Spinal cord (tissue), 10 donors: ENCODE measurements around the gene CDHR5. TPM values are rescaled to one million over a fixed set of nuclear protein-coding genes. Genes with fewer than 3 reads are reported as not detected.

Source experiments
- DNase-seq, 6 donors: peaks; one replicate each; pipeline versions ENCODE4 v3.0.0 to v3.0.0-alpha.2; 2013 to 2015; ENCODE audit warnings: low spot score in 6 of 6, low read depth in 4 of 6
- H3K27ac ChIP-seq: one replicate; pipeline ENCODE4 v1.5.1; 2013; ENCODE audit warnings: low read depth, low read length, control low read depth
- H3K27me3 ChIP-seq: one replicate; pipeline ENCODE4 v1.6.1; 2013; ENCODE audit warnings: low read length; ENCODE audit not compliant: control insufficient read depth, insufficient read depth
- H3K36me3 ChIP-seq: one replicate; pipeline ENCODE4 v1.6.1; 2013; ENCODE audit warnings: low read length; ENCODE audit not compliant: control insufficient read depth, insufficient read depth
- H3K4me1 ChIP-seq: one replicate; pipeline ENCODE4 v1.6.1; 2013; ENCODE audit warnings: low read length; ENCODE audit not compliant: control insufficient read depth, insufficient read depth
- H3K4me3 ChIP-seq: one replicate; pipeline ENCODE4 v1.5.1; 2013; ENCODE audit warnings: low read depth, low read length, control low read depth
- H3K9me3 ChIP-seq: one replicate; pipeline ENCODE4 v1.6.1; 2013; ENCODE audit warnings: low read length; ENCODE audit not compliant: control insufficient read depth, insufficient read depth
- WGBS: methylation state at CpG from one replicate; pipeline ENCODE4 v1.1.5; 2013; ENCODE audit warnings: missing lambda C conversion rate; ENCODE audit not compliant: insufficient coverage; 5-methylcytosine and 5-hydroxymethylcytosine counted together
- polyA plus RNA-seq, 2 donors: library from polyadenylated mRNA; unstranded; fragments of 120-200 nt; gene quantifications; one replicate each; pipeline ENCODE4 v1.2.1, GENCODE V29; 2013; ENCODE audit not compliant: insufficient read length in 2 of 2
- total RNA-seq, 2 donors: library from RNA; depleted of rRNA in 1 of 2; stranded (reverse); fragments of 120-200 nt in 1 of 2; fragments of >200 nt in 1 of 2; gene quantifications; one replicate each; pipeline versions ENCODE4 v1.2.3 to v1.2.4, GENCODE V29; 2013 to 2014
- donor health status: healthy.

CDHR5 gene
- total and polyA plus RNA-seq, 4 donors, result 0.71 to 2.5 (median 1.5) TPM; not detected in 1

DNA sequence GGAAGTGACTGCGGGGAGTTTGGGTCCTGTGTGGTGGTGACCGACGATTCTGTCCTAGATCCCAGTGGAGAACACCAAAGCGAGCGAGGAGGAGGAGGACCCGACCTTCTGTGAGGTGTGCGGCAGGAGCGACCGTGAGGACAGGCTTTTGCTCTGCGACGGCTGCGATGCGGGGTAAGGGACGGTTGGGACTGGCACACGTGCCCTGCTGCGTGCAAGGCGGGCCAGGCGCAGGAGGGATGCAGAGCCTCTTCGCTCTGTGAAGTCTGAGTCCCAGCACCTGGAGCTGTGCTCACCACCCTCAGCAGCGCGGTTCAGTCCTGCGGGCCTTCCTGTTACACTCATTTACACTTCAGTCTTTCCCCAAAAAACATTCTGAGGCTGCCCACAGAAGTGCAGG lies 32.3 kb downstream of the CDHR5 start:
- no peak for DNase-seq
- no peaks in the 10 kb centered on the region for H3K27me3 ChIP-seq

DNA sequence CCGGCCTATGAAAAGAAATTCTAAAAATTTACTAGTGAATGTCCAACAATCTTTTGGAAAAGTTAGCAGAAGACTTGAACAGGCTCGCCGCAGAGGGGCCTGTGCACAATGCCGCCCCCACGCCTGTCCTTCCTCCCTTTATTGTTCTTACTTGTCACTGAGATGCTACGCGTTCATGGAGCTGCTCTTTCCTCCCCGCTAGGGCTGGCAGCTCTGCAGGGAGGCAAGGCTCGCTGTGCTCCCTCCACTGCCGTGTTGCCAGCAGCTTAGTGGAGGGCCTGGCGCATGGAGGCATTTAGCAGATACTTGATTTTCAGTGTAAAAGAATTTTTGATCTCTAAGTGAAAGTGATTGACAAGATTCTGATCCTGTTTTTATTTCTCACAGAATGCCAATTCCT lies 33.8 kb downstream of the CDHR5 start:
- 59% methylated on average over 7 of the region's 11 CpGs for WGBS

More for the DNA sequence above, 32.3 kb downstream of the CDHR5 start:
- Histone ChIP-seq H3K9me3 (no peaks in the 10 kb centered on the region), H3K4me3 (no peak overlapping the region), H3K36me3 (peaks cover 94% of the 10 kb centered on the region), H3K4me1 (no peaks in the 10 kb centered on the region), H3K27ac (no peak overlapping the region)
- 95% methylated on average over 16 of the region's 22 CpGs for WGBS

GRCh38 chr11:589798-590197 lies 35.0 kb downstream of the CDHR5 start:
- H3K27ac ChIP-seq, result no peak overlapping the region
- no peaks in the 10 kb centered on the region for H3K9me3 ChIP-seq
- no peaks in the 10 kb centered on the region for H3K4me1 ChIP-seq
- DNase-seq, result no peak
- peaks cover 85% of the 10 kb centered on the region for H3K36me3 ChIP-seq
- H3K27me3 ChIP-seq, result no peaks in the 10 kb centered on the region
- no peak overlapping the region for H3K4me3 ChIP-seq
- 94% methylated on average over 26 of the region's 26 CpGs for WGBS

More for the DNA sequence above, 33.8 kb downstream of the CDHR5 start:
- no peak for DNase-seq
- Histone ChIP-seq H3K4me3 (no peak overlapping the region), H3K27me3 (no peaks in the 10 kb centered on the region), H3K9me3 (no peaks in the 10 kb centered on the region), H3K36me3 (peaks cover 94% of the 10 kb centered on the region), H3K27ac (no peak overlapping the region), H3K4me1 (no peaks in the 10 kb centered on the region)

DNA sequence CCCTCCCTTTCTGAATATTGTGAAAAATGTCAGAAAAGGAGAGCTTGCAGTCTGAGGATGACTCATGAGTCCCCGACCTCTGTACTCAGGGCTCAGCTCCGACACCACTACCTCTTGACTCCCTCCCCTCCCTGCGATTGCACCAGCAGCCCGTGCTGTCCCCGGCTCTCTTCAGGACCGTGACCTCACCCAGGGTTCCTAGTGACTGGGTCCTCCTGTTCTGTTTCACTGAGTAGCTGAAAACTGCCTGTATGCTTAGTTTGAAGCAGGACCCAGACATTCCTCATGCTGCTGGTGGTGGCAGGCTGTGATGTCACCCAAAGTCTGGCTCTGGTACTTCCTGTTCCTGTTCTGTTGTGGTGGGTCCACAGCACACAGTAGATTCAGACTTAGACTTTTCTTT lies 36.8 kb downstream of the CDHR5 start:
- peaks cover 87% of the 10 kb centered on the region for H3K36me3 ChIP-seq
- H3K4me1 ChIP-seq, result no peaks in the 10 kb centered on the region
- no peak overlapping the region for H3K4me3 ChIP-seq
- no peak for DNase-seq
- H3K9me3 ChIP-seq, result no peaks in the 10 kb centered on the region
- no peak overlapping the region for H3K27ac ChIP-seq
- WGBS, result 86% methylated on average over 6 of the region's 6 CpGs
- H3K27me3 ChIP-seq, result no peaks in the 10 kb centered on the region

GRCh38 chr11:587546-587945 lies 37.2 kb downstream of the CDHR5 start:
- WGBS, result 100% methylated on average over 3 of the region's 8 CpGs
- Histone ChIP-seq H3K4me1 (no peaks in the 10 kb centered on the region), H3K9me3 (no peaks in the 10 kb centered on the region), H3K4me3 (no peak overlapping the region), H3K36me3 (peaks cover 86% of the 10 kb centered on the region), H3K27me3 (no peaks in the 10 kb centered on the region), H3K27ac (no peak overlapping the region)
- no peak for DNase-seq

DNA sequence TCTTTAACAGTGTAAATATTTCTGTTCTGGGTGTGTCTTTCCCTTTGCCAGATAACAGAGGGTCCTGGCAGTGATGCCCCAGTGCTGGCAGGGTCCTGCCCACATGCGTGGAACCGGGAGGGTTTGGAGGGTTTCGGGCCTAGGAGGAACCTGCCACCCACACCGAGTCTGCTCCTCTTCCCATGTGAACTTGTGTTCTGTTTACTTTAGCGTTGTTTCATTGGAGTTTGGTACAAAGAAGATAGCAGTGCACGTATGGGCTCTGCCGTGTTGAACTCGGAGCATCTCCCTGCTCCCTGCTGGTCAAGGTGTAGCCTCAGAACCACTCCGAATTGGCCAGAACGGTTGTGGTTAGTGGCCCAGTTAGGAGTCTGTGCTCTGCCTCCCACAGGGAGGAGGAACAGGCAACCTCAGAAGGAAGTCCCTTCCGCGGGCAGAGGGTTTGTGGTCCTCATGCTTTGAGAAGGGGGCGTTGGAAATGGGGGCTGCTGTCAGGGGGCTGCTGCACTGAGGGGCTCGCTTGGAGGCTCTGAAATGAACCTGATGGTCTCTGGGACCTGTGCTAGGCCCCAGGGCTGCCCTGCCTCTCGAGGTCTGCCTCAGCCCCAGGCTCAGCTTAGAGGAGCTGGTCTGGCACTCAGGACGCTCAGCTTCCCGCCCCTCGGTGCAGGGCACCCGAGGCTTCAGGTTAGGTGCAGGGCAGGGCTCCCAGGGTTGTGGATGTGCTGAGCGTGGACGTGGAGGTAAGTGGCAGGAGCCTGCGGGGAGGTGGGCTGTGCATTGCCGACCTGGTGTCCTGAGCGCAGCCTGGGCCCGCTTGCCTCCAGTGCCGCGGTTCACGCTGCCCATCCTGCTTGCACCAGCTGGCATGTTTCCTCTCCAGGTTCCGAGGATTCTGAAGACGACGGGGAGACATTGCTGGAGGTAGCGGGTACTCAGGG lies 38.1 kb downstream of the CDHR5 start:
- Histone ChIP-seq H3K9me3 (no peaks in the 10 kb centered on the region), H3K4me1 (no peaks in the 10 kb centered on the region), H3K36me3 (peaks cover 86% of the 10 kb centered on the region), H3K4me3 (no peak overlapping the region), H3K27ac (no peak overlapping the region), H3K27me3 (no peaks in the 10 kb centered on the region)
- WGBS, result 94% methylated on average over 31 of the region's 32 CpGs
- no peak for DNase-seq

DNA sequence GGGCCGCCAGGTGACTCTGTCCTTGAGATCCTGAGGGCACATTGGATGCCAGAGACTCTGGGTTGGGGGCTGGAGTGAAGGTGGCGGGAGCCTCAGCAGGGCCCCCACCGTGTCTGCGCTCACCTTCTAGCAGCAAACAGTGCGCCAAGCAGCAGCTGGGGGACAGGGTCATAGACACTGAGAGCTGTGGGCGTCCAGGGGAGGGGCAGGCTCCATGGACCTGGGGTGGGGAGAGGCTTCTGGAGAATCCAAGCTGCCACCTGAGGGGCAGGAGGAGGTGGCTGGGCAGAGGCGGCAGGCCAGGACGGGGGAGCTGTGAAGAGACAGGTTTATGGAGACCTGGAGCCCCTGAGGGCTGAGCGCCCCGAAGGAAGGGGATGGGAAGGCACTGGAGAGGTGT lies 40.5 kb downstream of the CDHR5 start:
- Histone ChIP-seq H3K4me3 (no peak overlapping the region), H3K9me3 (no peaks in the 10 kb centered on the region), H3K27ac (no peak overlapping the region), H3K36me3 (peaks cover 71% of the 10 kb centered on the region), H3K4me1 (peaks cover 7% of the 10 kb centered on the region), H3K27me3 (no peaks in the 10 kb centered on the region)
- WGBS, result 97% methylated on average over 6 of the region's 10 CpGs
- DNase-seq, result no peak

GRCh38 chr11:581752-582151 lies 43.0 kb downstream of the CDHR5 start:
- Histone ChIP-seq H3K36me3 (peaks cover 61% of the 10 kb centered on the region), H3K9me3 (no peaks in the 10 kb centered on the region), H3K27me3 (no peaks in the 10 kb centered on the region), H3K4me3 (no peak overlapping the region), H3K27ac (no peak overlapping the region), H3K4me1 (peaks cover 32% of the 10 kb centered on the region)
- DNase-seq, result no peak
- 90% methylated on average over 17 of the region's 17 CpGs for WGBS

GRCh38 chr11:581342-581741 lies 43.4 kb downstream of the CDHR5 start:
- Histone ChIP-seq H3K9me3 (no peaks in the 10 kb centered on the region), H3K4me1 (peaks cover 32% of the 10 kb centered on the region), H3K27me3 (no peaks in the 10 kb centered on the region), H3K4me3 (no peak overlapping the region), H3K36me3 (peaks cover 57% of the 10 kb centered on the region), H3K27ac (no peak overlapping the region)
- WGBS, result 91% methylated on average over 12 of the region's 14 CpGs
- DNase-seq, result no peak
